Natural killer cell treated with Interleukin-12 subunit alpha and Interleukin-12 subunit beta and Interleukin-15 and Interleukin-18, amount 100 ng/mL, for 72 hours (primary cell): ENCODE data around the gene ZNF106. TPM values are rescaled to one million over a fixed set of nuclear protein-coding genes. Genes with fewer than 3 reads are reported as not detected.

ENCODE experiments used
- ATAC-seq, 2 donors: fragments of 150-1000 bp; cut with Tn5 transposase in 1 of 2; sonication (Bioruptor Pico), chemical (Tn5 transposase) in 1 of 2; 2 replicates each; pipeline ENCODE4 v1.10.0; 2021
- DNase-seq: peaks from one replicate; pipeline ENCODE4 v3.0.0; 2022; ENCODE audit warnings: low spot score
- H3K27ac Mint-ChIP-seq, 2 donors: 1 replicate in 1 of 2; 2 replicates in 1 of 2; pipeline ENCODE4 v1.8.0; 2022; ENCODE audit warnings: mixed read lengths in 2 of 2, mild to moderate bottlenecking in 1 of 2, moderate library complexity in 1 of 2
- H3K27me3 Mint-ChIP-seq, 2 donors: 1 replicate in 1 of 2; 2 replicates in 1 of 2; pipeline ENCODE4 v1.8.0; 2022; ENCODE audit warnings: mixed read lengths in 2 of 2
- H3K36me3 Mint-ChIP-seq: one replicate; pipeline ENCODE4 v1.8.0; 2022; ENCODE audit warnings: mixed read lengths
- H3K4me1 Mint-ChIP-seq, 2 donors: 1 replicate in 1 of 2; 2 replicates in 1 of 2; pipeline ENCODE4 v1.8.0; 2022; ENCODE audit warnings: low read depth in 2 of 2, mixed read lengths in 2 of 2, mild to moderate bottlenecking in 1 of 2
- H3K4me3 Mint-ChIP-seq: one replicate; pipeline ENCODE4 v1.8.0; 2022; ENCODE audit warnings: mixed read lengths
- H3K9me3 Mint-ChIP-seq: 2 replicates; pipeline ENCODE4 v1.8.0; 2022; ENCODE audit warnings: mixed read lengths
- total RNA-seq, 2 donors: library from RNA; stranded (reverse); gene quantifications; one replicate each; pipeline ENCODE4 v1.2.3, GENCODE V29; 2022

Gene ZNF106
- 10 to 100 TPM; 53.5 to 55.9 TPM for total RNA-seq

- Mint-ChIP-seq H3K36me3 (no peaks in the 10 kb centered on the region), H3K27me3 (no peaks in the 10 kb centered on the region), H3K9me3 (no peaks in the 10 kb centered on the region), H3K4me1 (peaks cover 37 to 49% of the 10 kb centered on the region in 2 donors), H3K4me3 (peak within 1 kb of the TSS; percentile 92), H3K27ac (peak within 1 kb of the TSS; percentile 99 to 100)
- DNase-seq (peak; percentile 92), ATAC-seq (peak; percentile 77 to 82)
These were observed at the start of gene ZNF106 for GRCh38 chr15:42490671-42491538. Gene ZNF106 (minus strand): TSS chr15:42491141. CDS start chr15:42472289, 18,852 bp downstream.

- DNase-seq = no peak
- H3K27ac Mint-ChIP-seq = no peak overlapping the region
- ATAC-seq = no peak
- no peak overlapping the region for H3K4me3 Mint-ChIP-seq
- H3K36me3 Mint-ChIP-seq = peaks cover 11% of the 10 kb centered on the region
- H3K4me1 Mint-ChIP-seq = no peaks in the 10 kb centered on the region
- H3K27me3 Mint-ChIP-seq = no peaks in the 10 kb centered on the region
- no peaks in the 10 kb centered on the region for H3K9me3 Mint-ChIP-seq
These were observed 42.3 kb upstream of the ZNF106 start for GRCh38 chr15:42533246-42533645.

GRCh38 chr15:42528970-42529369, 38.0 kb upstream of the ZNF106 start:
- ATAC-seq (no peak), DNase-seq (no peak)
- Mint-ChIP-seq H3K4me3 (no peak overlapping the region), H3K9me3 (no peaks in the 10 kb centered on the region), H3K27me3 (no peaks in the 10 kb centered on the region), H3K27ac (no peak overlapping the region), H3K36me3 (peaks cover 6% of the 10 kb centered on the region), H3K4me1 (no peaks in the 10 kb centered on the region)

GRCh38 chr15:42523331-42523730, 32.4 kb upstream of the ZNF106 start:
- H3K36me3 Mint-ChIP-seq = peaks cover 6% of the 10 kb centered on the region
- H3K27me3 Mint-ChIP-seq = no peaks in the 10 kb centered on the region
- no peak overlapping the region for H3K27ac Mint-ChIP-seq
- ATAC-seq (no peak), DNase-seq (no peak)
- no peaks in the 10 kb centered on the region for H3K4me1 Mint-ChIP-seq
- no peaks in the 10 kb centered on the region for H3K9me3 Mint-ChIP-seq
- no peak overlapping the region for H3K4me3 Mint-ChIP-seq

DNA sequence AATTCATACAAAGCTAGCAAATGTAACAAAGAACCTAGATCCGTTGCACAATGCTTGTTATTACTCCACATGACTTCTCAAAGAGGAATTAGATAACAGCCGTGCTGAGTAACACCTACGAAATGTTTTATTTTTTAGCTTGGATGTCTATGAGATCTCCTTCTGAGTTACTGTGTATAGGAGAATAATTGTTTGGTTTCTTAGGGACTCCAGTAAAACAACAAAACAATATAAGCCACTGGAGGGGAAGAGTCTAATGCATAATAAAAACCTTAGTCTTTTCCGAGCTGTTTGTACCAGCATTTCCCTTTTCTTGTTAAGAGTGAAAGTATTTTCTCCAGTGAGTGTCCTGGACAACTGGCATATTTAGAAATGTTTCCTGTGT, 20.1 kb upstream of the ZNF106 start:
- H3K4me1 Mint-ChIP-seq = peaks cover 0 to 2% of the 10 kb centered on the region in 2 donors
- DNase-seq = no peak
- no peak overlapping the region for H3K4me3 Mint-ChIP-seq
- H3K36me3 Mint-ChIP-seq = peaks cover 19% of the 10 kb centered on the region
- H3K27me3 Mint-ChIP-seq = no peaks in the 10 kb centered on the region
- no peak for ATAC-seq
- H3K9me3 Mint-ChIP-seq = no peaks in the 10 kb centered on the region
- H3K27ac Mint-ChIP-seq = no peak overlapping the region

DNA sequence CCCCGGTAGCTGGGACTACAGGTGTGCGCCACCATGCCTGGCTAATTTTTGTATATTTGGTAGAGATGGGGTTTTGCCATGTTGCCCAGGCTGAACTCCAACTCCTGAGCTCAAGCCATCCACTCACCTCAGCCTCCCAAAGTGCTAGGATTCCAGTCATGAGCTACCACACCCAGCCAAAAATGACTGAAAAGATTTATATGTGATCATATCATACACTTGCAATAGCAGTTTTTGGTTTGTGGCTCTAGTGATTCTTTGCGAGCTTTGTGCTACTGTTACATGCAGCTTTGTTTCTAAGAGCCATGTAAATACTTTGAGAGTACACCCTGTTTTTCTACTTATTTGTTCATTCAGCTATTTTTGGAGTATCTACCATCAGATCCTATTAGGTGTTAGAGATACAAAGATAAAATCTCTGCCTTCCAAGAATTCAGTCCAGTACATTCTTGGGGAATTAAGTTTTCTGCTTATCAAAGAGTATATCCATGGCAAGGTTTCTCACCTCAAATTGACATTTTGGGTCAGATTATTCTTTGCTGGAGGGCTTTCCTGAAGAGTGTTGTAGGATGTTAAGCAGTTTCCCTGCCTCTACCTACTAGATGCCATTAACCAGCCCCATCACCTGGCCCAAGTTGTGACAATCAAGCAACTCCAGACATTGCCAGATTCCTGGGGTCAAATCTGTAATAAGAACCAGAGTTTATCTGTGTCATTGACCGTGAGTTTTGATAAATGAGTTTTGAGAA, 19.5 kb upstream of the ZNF106 start:
- ATAC-seq = no peak

DNA sequence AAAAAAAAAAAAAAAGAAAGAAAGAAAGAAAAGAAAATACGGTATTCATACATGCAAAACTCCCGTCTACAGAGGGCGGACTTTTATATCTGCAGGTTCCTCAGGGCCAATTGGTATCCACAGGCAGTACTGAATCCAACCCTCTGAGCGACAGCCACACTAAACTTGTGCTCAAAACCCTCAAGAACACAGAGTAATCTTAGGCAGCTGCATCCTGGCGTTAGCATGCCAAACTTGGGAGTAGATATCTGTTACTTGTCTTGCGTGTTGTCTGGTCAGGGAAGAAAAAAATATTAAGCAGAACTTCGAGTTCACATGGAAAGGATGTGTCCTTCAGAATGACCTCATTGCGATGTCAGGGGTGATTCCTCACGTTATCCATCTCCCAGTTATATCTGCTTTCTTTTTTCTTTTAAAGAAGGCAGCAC, 17.3 kb upstream of the ZNF106 start:
- ATAC-seq = no peak
- H3K27ac Mint-ChIP-seq = no peak overlapping the region
- peaks cover 0 to 6% of the 10 kb centered on the region in 2 donors for H3K4me1 Mint-ChIP-seq
- no peaks in the 10 kb centered on the region for H3K27me3 Mint-ChIP-seq
- no peaks in the 10 kb centered on the region for H3K9me3 Mint-ChIP-seq
- H3K4me3 Mint-ChIP-seq = no peak overlapping the region
- H3K36me3 Mint-ChIP-seq = peaks cover 4% of the 10 kb centered on the region
- no peak for DNase-seq

More for the DNA sequence above, 19.5 kb upstream of the ZNF106 start:
- Mint-ChIP-seq H3K9me3 (no peaks in the 10 kb centered on the region), H3K4me3 (no peak overlapping the region), H3K27ac (no peak overlapping the region), H3K36me3 (peaks cover 13% of the 10 kb centered on the region), H3K4me1 (peaks cover 0 to 2% of the 10 kb centered on the region in 2 donors), H3K27me3 (no peaks in the 10 kb centered on the region)
- DNase-seq = no peak

DNA sequence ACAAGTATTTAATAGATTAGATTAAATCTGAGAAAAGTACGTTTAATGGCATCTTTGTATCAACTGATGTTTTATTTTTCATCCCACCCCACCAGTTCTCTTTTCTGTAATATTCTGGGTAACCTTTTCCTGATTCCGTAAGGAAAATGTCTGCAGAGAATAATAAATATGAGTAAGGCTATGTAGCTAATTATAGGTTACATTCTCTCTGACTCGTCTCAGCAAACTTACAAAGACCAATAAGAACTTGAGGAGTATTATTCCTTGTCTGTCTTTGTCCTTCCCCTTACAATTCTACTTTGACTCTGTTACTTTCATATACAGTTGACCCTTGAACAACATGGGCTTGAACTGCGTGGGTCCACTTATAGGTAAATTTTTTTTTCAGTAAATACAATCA, 16.6 kb upstream of the ZNF106 start:
- ATAC-seq (no peak), DNase-seq (no peak)
- no peaks in the 10 kb centered on the region for H3K9me3 Mint-ChIP-seq
- H3K36me3 Mint-ChIP-seq = no peaks in the 10 kb centered on the region
- H3K27ac Mint-ChIP-seq = no peak overlapping the region
- H3K4me3 Mint-ChIP-seq = no peak overlapping the region
- H3K4me1 Mint-ChIP-seq = peaks cover 0 to 6% of the 10 kb centered on the region in 2 donors
- no peaks in the 10 kb centered on the region for H3K27me3 Mint-ChIP-seq

DNA sequence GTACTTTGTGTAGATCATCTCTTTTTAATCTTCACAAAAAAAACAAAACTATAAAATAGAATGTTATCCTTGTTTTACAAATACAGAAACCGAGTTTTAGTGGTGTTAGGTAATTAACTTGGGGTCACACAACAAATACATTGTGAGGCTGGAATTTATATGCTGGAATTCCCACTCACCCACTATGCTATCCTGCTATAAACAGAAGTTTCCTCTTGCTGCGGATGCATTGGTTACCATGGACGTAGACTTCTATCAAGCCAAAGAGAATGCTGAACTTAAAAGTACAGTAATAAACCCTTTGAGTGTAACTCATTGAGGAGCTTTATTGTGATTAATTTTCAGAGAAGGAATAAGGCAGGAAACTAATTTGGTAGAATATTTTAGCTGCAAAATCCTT, 13.7 kb upstream of the ZNF106 start:
- H3K36me3 Mint-ChIP-seq = no peaks in the 10 kb centered on the region
- no peak for ATAC-seq
- H3K27ac Mint-ChIP-seq = no peak overlapping the region
- DNase-seq = no peak
- H3K4me1 Mint-ChIP-seq = peaks cover 0 to 9% of the 10 kb centered on the region in 2 donors
- H3K27me3 Mint-ChIP-seq = no peaks in the 10 kb centered on the region
- H3K9me3 Mint-ChIP-seq = no peaks in the 10 kb centered on the region
- H3K4me3 Mint-ChIP-seq = no peak overlapping the region

DNA sequence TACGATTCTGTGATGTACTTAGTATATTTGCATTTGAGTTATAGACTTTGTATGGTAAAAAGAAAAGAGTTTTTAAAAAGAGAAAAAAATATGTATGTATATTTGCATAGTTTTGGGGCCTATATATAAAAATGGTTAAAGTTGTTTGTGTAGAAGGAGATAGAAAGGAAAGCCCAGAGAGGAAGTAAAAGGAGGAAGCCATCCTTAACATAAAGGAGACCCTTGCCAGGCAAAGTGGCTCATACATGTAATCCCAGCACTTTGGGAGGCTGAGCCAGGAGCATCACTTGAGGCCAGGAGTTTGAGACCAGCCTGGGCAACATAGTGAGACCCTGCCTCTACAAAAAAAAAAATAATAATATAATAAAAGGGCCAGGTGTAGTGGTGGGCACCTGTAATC, 12.9 kb upstream of the ZNF106 start:
- Mint-ChIP-seq H3K27me3 (no peaks in the 10 kb centered on the region), H3K4me3 (no peak overlapping the region), H3K27ac (no peak overlapping the region), H3K36me3 (no peaks in the 10 kb centered on the region), H3K9me3 (no peaks in the 10 kb centered on the region), H3K4me1 (peaks cover 0 to 9% of the 10 kb centered on the region in 2 donors)
- ATAC-seq (no peak), DNase-seq (no peak)

GRCh38 chr15:42502477-42502876, 11.5 kb upstream of the ZNF106 start:
- Mint-ChIP-seq H3K9me3 (no peaks in the 10 kb centered on the region), H3K27ac (no peak overlapping the region), H3K4me3 (no peak overlapping the region), H3K36me3 (no peaks in the 10 kb centered on the region), H3K27me3 (no peaks in the 10 kb centered on the region), H3K4me1 (peaks cover 10 to 16% of the 10 kb centered on the region in 2 donors)
- no peak for DNase-seq
- ATAC-seq = no peak

GRCh38 chr15:42499858-42500609, 9.1 kb upstream of the ZNF106 start:
- Mint-ChIP-seq H3K36me3 (no peaks in the 10 kb centered on the region), H3K27me3 (no peaks in the 10 kb centered on the region), H3K27ac (no peak overlapping the region), H3K9me3 (no peaks in the 10 kb centered on the region), H3K4me3 (no peak overlapping the region), H3K4me1 (peaks cover 28 to 35% of the 10 kb centered on the region in 2 donors)
- ATAC-seq (no peak), DNase-seq (no peak)

GRCh38 chr15:42498212-42499068, 7.5 kb upstream of the ZNF106 start:
- peaks cover 42 to 43% of the 10 kb centered on the region in 2 donors for H3K4me1 Mint-ChIP-seq
- no peaks in the 10 kb centered on the region for H3K27me3 Mint-ChIP-seq
- H3K9me3 Mint-ChIP-seq = no peaks in the 10 kb centered on the region
- DNase-seq (no peak), ATAC-seq (no peak)
- H3K27ac Mint-ChIP-seq = peak overlapping the region in 1 of 2 donors; percentile 13
- H3K4me3 Mint-ChIP-seq = peak overlapping the region; percentile 3
- no peaks in the 10 kb centered on the region for H3K36me3 Mint-ChIP-seq
